ENCODE data around the gene HMCN2. TPM values are rescaled to one million over a fixed set of nuclear protein-coding genes. Genes with fewer than 3 reads are reported as not detected.

Gene HMCN2
- total RNA-seq, 1 experiment from 2014 or later: not detected

GRCh38 chr9:130373679-130374325 lies 108.2 kb downstream of the HMCN2 start:
- ChIA-PET CTCF (no interaction called here), POLR2A (no interaction called here)
- TF ChIP-seq CTCF (IDR thresholded peaks at IDR 0.05; ENCODE audit: unreplicated experiment): no peak
- Mint-ChIP-seq H3K27me3 (ENCODE audit: insufficient read depth, unreplicated experiment) (no peaks in the 10 kb centered on the region), H3K4me3 (ENCODE audit: unreplicated experiment) (no peak overlapping the region), H3K9me3 (ENCODE audit: unreplicated experiment) (peaks cover 9% of the 10 kb centered on the region), H3K27ac (ENCODE audit: low read depth, unreplicated experiment) (no peak overlapping the region), H3K36me3 (ENCODE audit: insufficient read depth, unreplicated experiment) (no peaks in the 10 kb centered on the region), H3K4me1 (ENCODE audit: insufficient read depth, unreplicated experiment) (no peaks in the 10 kb centered on the region)
- DNase-seq (ENCODE audit: unreplicated experiment): no peak
- BruUV-seq (replicated peaks): no TSS peak
- intact Hi-C loops (cut with micrococcal nuclease): no loop called here

GRCh38 chr9:130377612-130378011 lies 112.1 kb downstream of the HMCN2 start:
- peaks cover 9% of the 10 kb centered on the region for H3K9me3 Mint-ChIP-seq (ENCODE audit: unreplicated experiment)
- intact Hi-C loops (cut with micrococcal nuclease): no loop called here
- POLR2A ChIA-PET: no interaction called here
- peaks cover 4% of the 10 kb centered on the region for H3K36me3 Mint-ChIP-seq (ENCODE audit: insufficient read depth, unreplicated experiment)
- TF ChIP-seq CTCF (IDR thresholded peaks at IDR 0.05; ENCODE audit: unreplicated experiment): no peak
- no TSS peak for BruUV-seq (replicated peaks)
- H3K4me3 Mint-ChIP-seq (ENCODE audit: unreplicated experiment): no peak overlapping the region
- H3K27me3 Mint-ChIP-seq (ENCODE audit: insufficient read depth, unreplicated experiment): no peaks in the 10 kb centered on the region
- no peak for DNase-seq (ENCODE audit: unreplicated experiment)
- no peak overlapping the region for H3K27ac Mint-ChIP-seq (ENCODE audit: low read depth, unreplicated experiment)
- CTCF ChIA-PET: no interaction called here
- no peaks in the 10 kb centered on the region for H3K4me1 Mint-ChIP-seq (ENCODE audit: insufficient read depth, unreplicated experiment)

- no TSS peak for BruUV-seq (replicated peaks)
- peaks cover 4% of the 10 kb centered on the region for H3K36me3 Mint-ChIP-seq (ENCODE audit: insufficient read depth, unreplicated experiment)
- intact Hi-C loops (cut with micrococcal nuclease): no loop called here
- CTCF ChIA-PET: interaction anchor here (0.6 kb wide), 1 partner anchor 280 kb away, joined by 3 read pairs; no protein-coding TSS in a partner anchor
- no peak for TF ChIP-seq CTCF (IDR thresholded peaks at IDR 0.05; ENCODE audit: unreplicated experiment)
- H3K4me1 Mint-ChIP-seq (ENCODE audit: insufficient read depth, unreplicated experiment): no peaks in the 10 kb centered on the region
- H3K27me3 Mint-ChIP-seq (ENCODE audit: insufficient read depth, unreplicated experiment): no peaks in the 10 kb centered on the region
- POLR2A ChIA-PET: no interaction called here
- H3K4me3 Mint-ChIP-seq (ENCODE audit: unreplicated experiment): no peak overlapping the region
- peaks cover under 1% of the 10 kb centered on the region for H3K9me3 Mint-ChIP-seq (ENCODE audit: unreplicated experiment)
- H3K27ac Mint-ChIP-seq (ENCODE audit: low read depth, unreplicated experiment): no peak overlapping the region
- no peak for DNase-seq (ENCODE audit: unreplicated experiment)
Measured at GRCh38 chr9:130378875-130379648, 113.5 kb downstream of the HMCN2 start.

- H3K27ac Mint-ChIP-seq (ENCODE audit: low read depth, unreplicated experiment): no peak overlapping the region
- BruUV-seq (replicated peaks): no TSS peak
- no peaks in the 10 kb centered on the region for H3K9me3 Mint-ChIP-seq (ENCODE audit: unreplicated experiment)
- intact Hi-C loops (cut with micrococcal nuclease): no loop called here
- POLR2A ChIA-PET: no interaction called here
- DNase-seq (ENCODE audit: unreplicated experiment): no peak
- peaks cover 4% of the 10 kb centered on the region for H3K36me3 Mint-ChIP-seq (ENCODE audit: insufficient read depth, unreplicated experiment)
- no peak overlapping the region for H3K4me3 Mint-ChIP-seq (ENCODE audit: unreplicated experiment)
- H3K27me3 Mint-ChIP-seq (ENCODE audit: insufficient read depth, unreplicated experiment): no peaks in the 10 kb centered on the region
- CTCF ChIA-PET: interaction anchor here (0.6 kb wide), 1 partner anchor 280 kb away, joined by 3 read pairs; no protein-coding TSS in a partner anchor
- no peak for TF ChIP-seq CTCF (IDR thresholded peaks at IDR 0.05; ENCODE audit: unreplicated experiment)
- H3K4me1 Mint-ChIP-seq (ENCODE audit: insufficient read depth, unreplicated experiment): no peaks in the 10 kb centered on the region
Measured at GRCh38 chr9:130379649-130379970, 114.0 kb downstream of the HMCN2 start.
